Heart left ventricle (tissue), 16 donors: ENCODE results near the gene GBP3. TPM values are rescaled to one million over a fixed set of nuclear protein-coding genes. Genes with fewer than 3 reads are reported as not detected.

Source experiments
- ATAC-seq, 4 donors: fragments of 200-7000 bp; cut with Tn5 transposase; one replicate each; pipeline ENCODE4 v1.9.1; 2020 to 2022; ENCODE audit warnings: moderate library complexity in 4 of 4, mild to moderate bottlenecking in 3 of 4, moderate number of reproducible peaks in 1 of 4
- DNase-seq, 5 donors: peaks; one replicate each; pipeline ENCODE4 v3.0.0-alpha.2; 2020
- H3K27ac ChIP-seq, 12 donors: fragments of 200-600 bp; sonication (generic) in 4 of 12; one replicate each; pipeline versions ENCODE4 v1.5.0 to v1.8.0; 2016 to 2022; ENCODE audit warnings: mild to moderate bottlenecking in 2 of 12
- H3K27me3 ChIP-seq, 9 donors: fragments of 200-600 bp; sonication (generic) in 2 of 9; one replicate each; pipeline versions ENCODE4 v1.5.1 to v1.8.0; 2016 to 2022; ENCODE audit warnings: mild to moderate bottlenecking in 3 of 9
- H3K36me3 ChIP-seq, 9 donors: fragments of 200-600 bp; sonication (generic) in 2 of 9; one replicate each; pipeline versions ENCODE4 v1.5.0 to v1.8.0; 2018 to 2022; ENCODE audit warnings: mild to moderate bottlenecking in 2 of 9
- H3K4me1 ChIP-seq, 12 donors: fragments of 200-600 bp; sonication (generic) in 4 of 12; one replicate each; pipeline versions ENCODE4 v1.5.0 to v1.8.0; 2016 to 2022; ENCODE audit warnings: mild to moderate bottlenecking in 3 of 12
- H3K4me3 ChIP-seq, 12 donors: fragments of 200-600 bp; sonication (generic) in 4 of 12; one replicate each; pipeline versions ENCODE4 v1.5.0 to v1.8.0; 2017 to 2022; ENCODE audit warnings: mild to moderate bottlenecking in 9 of 12, moderate library complexity in 4 of 12
- H3K9me3 ChIP-seq, 12 donors: fragments of 200-600 bp; sonication (generic) in 4 of 12; one replicate each; pipeline versions ENCODE4 v1.5.0 to v1.8.0; 2016 to 2022; ENCODE audit warnings: mild to moderate bottlenecking in 1 of 12
- POLR2A ChIP-seq, 2 donors: fragments of 450-650 bp; IDR thresholded peaks; one replicate each; pipeline ENCODE4 v1.6.1; 2017; ENCODE audit warnings: antibody characterized with exemption in 2 of 2, mild to moderate bottlenecking in 2 of 2, moderate library complexity in 2 of 2
- WGBS, 4 donors: extraction: QIAGEN DNeasy Blood & Tissue Kit in 2 of 4; methylation state at CpG; one replicate each; pipeline versions ENCODE4 v1.1.5 to v1.1.7; 2013 to 2018; 5-methylcytosine and 5-hydroxymethylcytosine counted together
- intact Hi-C, 10 donors: fragments of 100-400 bp; cut with DNase I; formaldehyde crosslinking; loops; one replicate each; pipeline versions ENCODE4 v1.11.1 to v1.14.2; 2022
- polyA plus RNA-seq, 2 donors: library from polyadenylated mRNA; stranded (reverse); fragments of 200-250 nt; gene quantifications; one replicate each; pipeline ENCODE4 v1.2.3, GENCODE V29; 2013
- total RNA-seq, 9 donors: library from RNA; depleted of rRNA in 2 of 9; stranded (reverse); fragments of >200 nt in 2 of 9; fragmentation: NEBNext Ultra II Directional in 3 of 9; extraction: Animal tissue kit (Norgen Biotek cat#: 25700) in 3 of 9; gene quantifications; one replicate each; pipeline versions ENCODE4 v1.1.0 to v1.2.4, GENCODE V29; 2016 to 2023
- TF ChIP-seq, protein P1 (sequence below), 12 donors: fragments of 200-600 bp; sonication (generic) in 4 of 12; IDR thresholded peaks; one replicate each; pipeline versions ENCODE4 v1.5.0 to v1.8.0; 2018 to 2022; ENCODE audit warnings: antibody characterized with exemption in 12 of 12, mild to moderate bottlenecking in 5 of 12
- donor health status: ischemic (EF 13 %, LVEDD 7.1; RV severe dilation, severe dysfunction).
- donor health status: healthy with polysubstance abuse.
- donor health status: DM: no; HTN: yes; CAD: no.
- donor health status: DM: no; HTN: no; CAD: no.
- donor health status: ischemic (EF 25% LVEDD 6.9; RV normal size, moderate dysfunction).
- donor health status: ischemic (EF 25% LVEDD 5.7; RV mildly dilated, moderate dysfunction).
- donor health status: healthy.
- donor health status: DM: yes; HTN: yes; CAD: no.
- donor health status: ischemic (EF 35%, LVEDD 5.7; RV mildly dilated, moderate dysfunction).
- donor health status: nonischemic (EF 11% LVEDD 7.7; RV severe dilation, severe dysfunction).
- donor health status: DM: yes; HTN: yes; CAD: no.
- donor health status: PGD.
- donor health status: ischemic (EF 29% LVEDD 5.4; RV normal size, mild dysfunction).
- donor health status: nonischemic (EF 23%, LVEDD 6.1; RV moderate dilation, normal function).

The GBP3 gene
- total and polyA plus RNA-seq, 11 donors = 1.2 to 30.1 (median 5.3) TPM

GRCh38 chr1:88998716-88999115 is 23.9 kb downstream of the GBP3 start:
- intact Hi-C loops = loop anchor here (1.0 to 5.0 kb wide), 11 partner anchors 84 to 459 kb away; partner anchors contain the start of gene GBP6 (in 1 of the 10)
- ATAC-seq (peak; percentile 71 to 92 (median 88)), DNase-seq (no peak)
- no peak overlapping the region for H3K27ac ChIP-seq
- no peaks in the 10 kb centered on the region for H3K27me3 ChIP-seq
- TF ChIP-seq, protein P1, sequence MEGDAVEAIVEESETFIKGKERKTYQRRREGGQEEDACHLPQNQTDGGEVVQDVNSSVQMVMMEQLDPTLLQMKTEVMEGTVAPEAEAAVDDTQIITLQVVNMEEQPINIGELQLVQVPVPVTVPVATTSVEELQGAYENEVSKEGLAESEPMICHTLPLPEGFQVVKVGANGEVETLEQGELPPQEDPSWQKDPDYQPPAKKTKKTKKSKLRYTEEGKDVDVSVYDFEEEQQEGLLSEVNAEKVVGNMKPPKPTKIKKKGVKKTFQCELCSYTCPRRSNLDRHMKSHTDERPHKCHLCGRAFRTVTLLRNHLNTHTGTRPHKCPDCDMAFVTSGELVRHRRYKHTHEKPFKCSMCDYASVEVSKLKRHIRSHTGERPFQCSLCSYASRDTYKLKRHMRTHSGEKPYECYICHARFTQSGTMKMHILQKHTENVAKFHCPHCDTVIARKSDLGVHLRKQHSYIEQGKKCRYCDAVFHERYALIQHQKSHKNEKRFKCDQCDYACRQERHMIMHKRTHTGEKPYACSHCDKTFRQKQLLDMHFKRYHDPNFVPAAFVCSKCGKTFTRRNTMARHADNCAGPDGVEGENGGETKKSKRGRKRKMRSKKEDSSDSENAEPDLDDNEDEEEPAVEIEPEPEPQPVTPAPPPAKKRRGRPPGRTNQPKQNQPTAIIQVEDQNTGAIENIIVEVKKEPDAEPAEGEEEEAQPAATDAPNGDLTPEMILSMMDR (IDR thresholded peaks at IDR 0.05) = peak; percentile 47 to 72 (median 64)
- no peak for TF ChIP-seq POLR2A (IDR thresholded peaks at IDR 0.05)
- H3K9me3 ChIP-seq = no peaks in the 10 kb centered on the region
- no peaks in the 10 kb centered on the region for H3K36me3 ChIP-seq
- no peak overlapping the region for H3K4me3 ChIP-seq
- peaks cover 0 to 4% (median 2%) of the 10 kb centered on the region in 12 donors for H3K4me1 ChIP-seq
- WGBS, 4 donors = 1 to 9% (median 7%) methylated on average over 2 of the region's 2 CpGs

DNA sequence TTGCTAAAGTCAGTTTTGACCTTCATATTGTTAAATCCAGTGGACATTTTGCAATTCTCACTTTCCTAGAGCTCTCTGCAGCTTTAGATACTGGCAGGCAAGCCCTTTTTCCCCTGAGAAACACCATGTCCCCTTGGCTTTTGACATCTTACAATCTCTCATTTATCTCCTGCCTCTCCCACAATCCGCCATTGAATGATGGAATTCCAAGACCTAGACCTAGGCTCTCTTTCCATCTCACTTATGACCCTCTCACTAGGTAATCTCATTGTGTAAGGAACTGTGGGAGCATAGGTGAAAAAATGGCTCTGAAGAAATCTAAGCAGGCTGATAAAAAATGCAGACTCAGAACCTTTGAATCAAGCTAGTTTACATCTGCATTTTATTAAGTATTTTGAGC is 32.2 kb downstream of the GBP3 start:
- 87 to 93% (median 90%) methylated on average over 1 of the region's 1 CpG for WGBS, 4 donors
- H3K36me3 ChIP-seq = peaks cover 0 to 28% (median 24%) of the 10 kb centered on the region in 9 donors
- no peaks in the 10 kb centered on the region for H3K9me3 ChIP-seq
- ATAC-seq (no peak), DNase-seq (no peak)
- no peaks in the 10 kb centered on the region for H3K27me3 ChIP-seq
- H3K4me3 ChIP-seq = no peak overlapping the region
- H3K27ac ChIP-seq = no peak overlapping the region
- peaks cover 0 to 54% (median 20%) of the 10 kb centered on the region in 12 donors for H3K4me1 ChIP-seq
- TF ChIP-seq, protein P1 (IDR thresholded peaks at IDR 0.05) = no peak
- no peak for TF ChIP-seq POLR2A (IDR thresholded peaks at IDR 0.05)
- intact Hi-C loops = no loop called here

- TF ChIP-seq, protein P1 (IDR thresholded peaks at IDR 0.05) = no peak
- TF ChIP-seq POLR2A (IDR thresholded peaks at IDR 0.05) = no peak
- Histone ChIP-seq H3K36me3 (peaks cover 0 to 49% (median 38%) of the 10 kb centered on the region in 9 donors), H3K4me1 (peaks cover 0 to 73% (median 30%) of the 10 kb centered on the region in 12 donors), H3K9me3 (no peaks in the 10 kb centered on the region), H3K27me3 (no peaks in the 10 kb centered on the region), H3K27ac (peak overlapping the region in 9 of 12 donors; percentile 3 to 61 (median 55)), H3K4me3 (no peak overlapping the region)
- no peak for DNase-seq
- intact Hi-C loops = no loop called here
- no peak for ATAC-seq
- WGBS, 4 donors = 94 to 99% (median 95%) methylated on average over 4 of the region's 4 CpGs
Measured at GRCh38 chr1:88985692-88986091, 37.0 kb downstream of the GBP3 start.

GRCh38 chr1:88985032-88985431 is 37.6 kb downstream of the GBP3 start:
- TF ChIP-seq, protein P1 (IDR thresholded peaks at IDR 0.05) = no peak
- TF ChIP-seq POLR2A (IDR thresholded peaks at IDR 0.05) = no peak
- no peaks in the 10 kb centered on the region for H3K9me3 ChIP-seq
- peak overlapping the region in 1 of 12 donors; percentile 51 for H3K4me3 ChIP-seq
- ATAC-seq = peak; percentile 50 to 87 (median 84)
- intact Hi-C loops = no loop called here
- H3K27me3 ChIP-seq = no peaks in the 10 kb centered on the region
- peak overlapping the region in 10 of 12 donors; percentile 3 to 61 (median 55) for H3K27ac ChIP-seq
- 8 to 30% (median 18%) methylated on average over 1 of the region's 1 CpG for WGBS, 4 donors
- peak in 1 of 5 donors; percentile 34 for DNase-seq
- peaks cover 0 to 73% (median 29%) of the 10 kb centered on the region in 12 donors for H3K4me1 ChIP-seq
- peaks cover 0 to 49% (median 38%) of the 10 kb centered on the region in 9 donors for H3K36me3 ChIP-seq
